GM20431 (cell line): Measurements from ENCODE around the gene LLGL1.

Experiments used
- in situ Hi-C: fragments of 300-500 bp; cut with MseI, MboI; formaldehyde crosslinking; loops from one replicate; pipeline ENCODE4 v1.15.0; 2020; ENCODE audit warnings: low sequenced_read_pairs; ENCODE audit not compliant: unreplicated experiment

Gene LLGL1

GRCh38 chr17:18250259-18250658, 24.8 kb downstream of the LLGL1 start:
- in situ Hi-C loops: no loop called here

- in situ Hi-C loops: no loop called here
These were observed 25.3 kb downstream of the LLGL1 start for GRCh38 chr17:18250708-18251107.

- in situ Hi-C loops: no loop called here
These were observed 25.8 kb downstream of the LLGL1 start for GRCh38 chr17:18251204-18251603.

DNA sequence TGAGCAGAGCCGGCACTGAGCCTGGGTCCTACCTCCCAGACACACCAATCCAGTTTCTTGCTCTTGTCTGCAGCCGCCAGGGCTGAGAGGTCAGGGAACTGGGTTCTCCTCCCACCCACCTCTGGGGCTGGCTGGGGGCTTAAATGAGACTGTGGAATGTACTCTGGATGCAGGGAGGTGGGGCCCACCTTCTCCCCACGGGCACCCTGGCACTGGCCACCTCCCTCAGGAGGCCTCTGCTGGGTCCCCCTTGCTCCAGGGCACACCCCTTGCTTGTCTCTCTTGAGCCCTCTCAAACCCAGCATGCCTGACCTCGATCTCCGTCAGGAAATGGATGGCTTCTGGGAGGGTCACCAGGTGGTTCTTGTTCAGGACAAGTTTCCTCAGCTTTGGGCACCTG, 26.7 kb downstream of the LLGL1 start:
- in situ Hi-C loops: no loop called here

DNA sequence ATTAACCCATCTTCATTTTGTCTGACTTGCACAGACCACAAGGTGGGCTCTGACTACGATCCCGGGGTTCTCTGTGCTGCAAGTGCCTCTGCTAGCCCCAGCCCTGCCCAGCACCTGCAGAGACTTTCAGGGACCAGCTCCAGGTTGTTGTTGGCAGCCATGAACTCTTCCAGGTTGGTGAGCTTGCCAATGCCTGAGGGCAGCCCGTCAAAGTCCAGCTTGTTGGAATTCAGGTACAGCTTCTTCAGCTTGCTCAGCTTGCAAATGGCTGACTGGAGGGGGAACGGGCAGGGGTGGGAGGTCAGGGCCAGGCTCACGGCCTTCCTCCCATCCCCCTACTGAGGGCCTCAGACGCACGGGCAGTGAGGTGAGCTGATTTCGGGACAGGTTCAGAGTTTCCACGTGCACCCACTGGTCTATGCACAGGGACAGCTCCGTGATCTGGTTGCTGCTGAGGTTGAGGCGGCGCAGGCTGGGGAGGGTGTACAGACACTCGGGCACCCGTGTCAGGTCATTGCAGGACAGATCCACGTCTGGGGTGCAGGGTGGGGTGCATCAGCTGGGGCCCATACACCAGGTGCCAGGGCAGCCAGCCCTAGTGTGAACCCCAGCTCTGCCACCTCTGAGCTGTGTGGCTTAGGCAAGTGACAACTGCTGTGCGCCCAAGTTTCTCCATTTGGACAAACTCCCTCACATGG, 27.9 kb downstream of the LLGL1 start:
- in situ Hi-C loops: no loop called here

- in situ Hi-C loops: no loop called here
These were observed 28.7 kb downstream of the LLGL1 start for GRCh38 chr17:18253947-18254821.

GRCh38 chr17:18254888-18255649, 29.6 kb downstream of the LLGL1 start:
- in situ Hi-C loops: no loop called here

DNA sequence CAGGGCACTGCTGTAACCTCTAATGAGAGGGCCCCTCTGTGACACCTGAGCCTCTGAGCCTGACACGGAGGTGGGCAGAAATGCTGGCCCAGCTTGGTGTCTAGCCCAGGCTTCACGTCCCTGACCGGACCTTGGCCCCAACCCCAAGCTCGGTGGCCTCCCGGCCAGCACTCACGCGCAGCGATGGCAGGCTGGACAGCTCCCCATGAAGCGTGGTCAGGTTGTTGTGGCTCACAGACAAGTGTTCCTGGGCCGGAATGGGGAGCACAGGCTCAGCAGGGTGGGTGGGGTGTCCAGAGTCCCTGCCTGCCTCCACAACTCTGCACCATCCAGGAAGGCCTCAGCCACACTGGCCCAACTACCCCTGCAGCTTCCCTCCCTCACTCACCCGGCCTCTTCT, 30.9 kb downstream of the LLGL1 start:
- in situ Hi-C loops: no loop called here

- in situ Hi-C loops: no loop called here
These were observed 31.3 kb downstream of the LLGL1 start for GRCh38 chr17:18256776-18257175.

DNA sequence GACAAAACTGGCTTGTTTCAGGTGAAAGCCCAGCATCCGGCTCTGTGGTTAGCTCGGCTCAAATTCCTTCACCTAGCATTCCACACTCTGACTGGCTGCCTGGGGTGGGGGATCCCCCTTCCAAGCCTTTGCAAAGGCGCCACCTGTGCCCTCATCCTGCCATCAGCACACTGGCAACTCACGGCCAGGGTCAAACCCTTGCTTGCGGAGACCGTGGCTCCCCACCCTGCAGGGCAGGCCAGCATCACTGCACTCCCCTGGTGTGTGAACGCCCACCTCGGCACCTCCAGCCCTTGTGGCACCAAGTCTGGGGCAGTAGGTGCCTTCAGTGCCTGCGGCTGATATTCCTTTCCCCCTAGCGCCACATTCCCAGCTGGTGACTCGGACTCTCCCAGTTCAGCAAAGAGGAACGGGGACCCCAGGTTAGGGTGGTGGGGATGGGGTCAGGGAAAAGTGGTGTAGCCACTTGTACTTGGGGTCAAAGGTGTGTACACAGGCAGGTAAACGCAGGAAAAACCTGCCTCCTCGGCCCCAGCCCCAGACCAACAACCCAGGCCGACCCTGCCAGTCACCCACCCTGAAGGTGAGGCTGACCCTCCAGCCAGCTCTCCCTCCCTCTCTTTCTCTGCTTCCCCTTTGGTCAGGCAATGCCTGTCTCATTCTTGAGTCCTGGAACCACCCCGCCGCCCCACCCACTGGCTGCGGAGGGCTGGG, 32.0 kb downstream of the LLGL1 start:
- in situ Hi-C loops: no loop called here

DNA sequence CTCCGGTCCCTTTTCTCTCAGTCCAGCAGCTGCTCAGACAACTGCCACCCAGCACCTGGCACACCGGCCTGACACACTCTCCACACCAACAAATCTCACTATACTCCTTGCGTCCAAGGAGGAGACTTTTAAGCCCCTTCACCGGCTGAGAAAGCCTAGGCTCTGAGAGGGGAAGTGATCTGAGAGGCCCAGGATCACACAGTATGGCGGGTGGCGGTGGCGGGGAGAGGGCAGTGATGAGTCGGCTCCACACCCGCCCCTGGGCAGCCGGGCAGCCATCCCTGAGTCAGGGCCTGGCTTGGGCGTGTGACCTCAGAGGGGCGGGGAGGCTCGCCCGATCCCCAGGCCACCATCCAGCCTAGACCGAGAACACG, 32.5 kb downstream of the LLGL1 start:
- in situ Hi-C loops: no loop called here

DNA sequence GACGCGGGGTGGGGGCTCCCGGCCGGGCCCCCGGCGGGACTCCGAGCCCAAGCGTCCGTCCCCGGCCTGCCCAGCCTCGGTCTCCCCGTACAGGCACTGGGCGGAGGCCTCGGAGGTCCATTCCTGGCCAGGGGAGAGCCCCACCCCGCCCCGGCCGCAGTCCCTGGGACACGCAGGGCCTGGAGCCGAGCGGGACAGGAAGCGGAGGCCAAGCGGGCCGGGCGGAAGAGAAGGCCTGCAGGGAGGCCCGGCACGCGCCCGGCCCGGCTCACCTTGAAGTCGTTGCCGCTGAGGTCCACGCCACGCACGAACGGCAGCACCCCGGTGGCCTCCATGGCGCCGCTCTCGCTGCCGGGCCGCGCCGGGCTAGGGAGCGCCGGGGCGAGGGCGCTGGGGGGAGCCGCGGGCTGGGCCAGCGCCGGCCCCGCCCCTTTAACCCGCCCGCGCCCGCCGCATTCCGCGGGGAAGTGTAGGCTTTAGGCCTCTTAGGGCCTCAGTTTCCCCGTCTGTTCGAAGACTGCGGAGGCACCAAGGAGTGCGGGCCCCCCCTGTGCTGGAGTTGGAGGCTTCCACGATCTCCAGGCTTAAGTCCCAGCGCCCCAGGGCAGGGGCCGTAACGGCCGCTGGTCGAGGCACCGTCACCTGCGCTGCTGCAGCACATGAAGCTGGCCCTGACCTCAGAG, 33.1 kb downstream of the LLGL1 start, which contains the start of gene FLII:
FLII (minus strand) TSS at position 383 of the 683 bp plus-strand sequence; CDS start at position 335, 48 bp downstream.
- in situ Hi-C loops: no loop called here

DNA sequence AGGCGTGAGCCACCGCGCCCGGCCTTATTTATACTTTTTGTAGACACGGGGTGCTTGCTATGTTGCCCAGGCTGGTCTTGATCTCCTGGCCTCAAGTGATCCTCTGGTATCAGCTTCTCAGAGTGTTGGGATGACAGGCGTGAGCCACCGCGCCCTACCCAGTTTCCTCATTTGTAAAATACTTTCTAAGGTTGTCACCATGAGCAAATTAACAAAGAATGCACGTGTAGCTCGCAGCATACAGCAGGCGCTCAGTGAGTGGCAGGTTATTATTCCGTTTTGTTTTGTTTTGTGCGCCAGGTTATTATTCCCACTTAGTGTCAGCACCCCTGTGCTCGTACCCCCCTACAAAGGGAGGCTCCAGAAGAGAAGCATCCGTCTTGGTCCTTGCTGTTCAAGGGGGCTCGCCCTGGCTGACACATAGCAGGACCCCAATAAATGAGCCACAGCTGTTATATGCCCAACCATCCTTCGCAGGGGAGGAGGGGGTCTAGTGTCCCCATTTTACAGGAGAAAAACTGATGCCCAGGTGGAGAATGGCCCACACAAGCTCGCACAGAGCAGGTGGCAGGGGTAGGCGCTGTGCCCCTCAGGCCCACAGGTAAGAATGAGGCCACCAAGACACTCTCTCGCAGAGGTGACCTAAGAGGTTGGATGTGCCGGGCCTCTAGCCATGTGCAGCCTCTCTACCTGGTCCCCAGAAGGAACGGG, 34.3 kb downstream of the LLGL1 start:
- in situ Hi-C loops: no loop called here

DNA sequence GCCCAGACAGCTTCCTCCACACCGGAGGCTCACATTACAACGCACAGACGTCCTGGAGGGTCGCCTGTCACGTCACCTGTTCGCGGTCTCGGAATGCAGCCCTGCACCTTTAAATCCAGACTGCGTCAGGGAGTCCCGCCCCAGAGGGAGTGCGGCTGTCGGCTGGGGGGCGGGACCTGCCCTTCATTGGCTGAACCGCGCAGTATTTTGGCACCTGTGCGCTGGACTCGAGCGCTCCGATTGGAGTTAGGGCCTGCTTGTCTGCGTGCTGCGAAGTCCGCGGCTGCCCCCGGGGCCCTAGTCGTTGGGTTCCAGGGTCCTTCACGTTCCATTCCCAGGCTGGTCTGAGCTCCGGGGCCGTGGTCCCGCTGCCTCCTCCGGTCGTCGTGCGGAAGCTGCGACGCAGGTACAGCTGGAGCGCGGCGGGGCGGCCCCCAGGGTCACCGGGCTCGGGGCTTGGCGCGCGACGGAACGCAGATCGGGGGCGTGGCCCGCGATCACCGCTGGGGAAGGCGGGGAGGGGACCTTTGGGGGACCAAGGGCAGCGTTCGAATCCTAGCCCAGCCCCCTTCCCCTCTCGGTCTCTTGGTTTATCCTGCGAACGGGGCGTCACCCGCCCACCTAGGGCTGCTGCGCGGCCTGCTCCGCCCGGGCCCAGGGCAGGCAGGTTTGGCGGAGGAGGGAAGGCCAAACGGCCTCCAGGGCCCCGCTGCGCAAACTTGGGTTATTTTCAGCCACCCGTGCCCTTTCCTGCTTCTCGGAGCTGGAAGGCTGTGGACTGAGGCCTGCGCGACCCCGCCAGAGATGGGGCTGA, 35.1 kb downstream of the LLGL1 start, which contains the start of gene MIEF2:
MIEF2 (plus strand) TSS at position 331 of the 814 bp plus-strand sequence. CDS start 2,059 bp downstream, outside the sequence.
- in situ Hi-C loops: no loop called here

DNA sequence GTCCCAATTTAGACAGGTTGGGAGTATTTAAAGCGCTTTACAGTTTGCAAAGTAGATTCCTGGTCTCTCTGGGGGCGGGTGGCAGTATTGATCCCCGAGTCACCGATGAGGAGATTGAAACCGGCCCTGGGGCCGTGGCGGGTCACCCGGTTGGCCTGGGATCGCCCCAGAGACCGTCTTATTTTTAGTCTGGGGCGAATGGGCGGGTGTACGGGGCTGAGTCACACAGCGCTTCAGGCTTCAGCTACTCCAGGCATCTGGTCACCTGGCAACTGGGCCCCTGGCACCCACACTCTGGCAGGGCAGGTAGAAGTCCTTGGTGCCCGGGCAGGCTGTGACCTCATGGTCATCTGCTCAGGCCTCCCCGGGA, 35.7 kb downstream of the LLGL1 start:
- in situ Hi-C loops: no loop called here

DNA sequence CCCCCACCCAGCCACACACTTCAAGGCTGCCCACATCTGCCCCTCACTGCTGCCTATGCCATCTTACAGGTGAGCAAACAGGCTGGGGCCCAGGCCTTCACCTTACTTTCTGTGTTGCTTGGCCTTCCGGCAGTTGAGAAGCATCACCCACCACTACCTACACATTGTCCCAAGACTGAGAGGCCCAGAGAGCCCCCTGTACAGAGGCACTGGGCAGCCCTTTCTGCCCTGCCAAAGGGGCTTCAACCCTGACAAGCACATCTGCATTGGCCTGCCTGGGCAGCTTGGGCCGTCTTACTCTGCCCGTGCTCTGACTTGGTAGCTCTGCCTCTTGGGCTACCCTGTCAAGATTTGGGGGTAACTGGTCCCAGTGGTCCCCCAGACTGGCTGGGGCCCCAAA, 36.2 kb downstream of the LLGL1 start:
- in situ Hi-C loops: no loop called here

GRCh38 chr17:18262111-18262510, 36.7 kb downstream of the LLGL1 start:
- in situ Hi-C loops: no loop called here

DNA sequence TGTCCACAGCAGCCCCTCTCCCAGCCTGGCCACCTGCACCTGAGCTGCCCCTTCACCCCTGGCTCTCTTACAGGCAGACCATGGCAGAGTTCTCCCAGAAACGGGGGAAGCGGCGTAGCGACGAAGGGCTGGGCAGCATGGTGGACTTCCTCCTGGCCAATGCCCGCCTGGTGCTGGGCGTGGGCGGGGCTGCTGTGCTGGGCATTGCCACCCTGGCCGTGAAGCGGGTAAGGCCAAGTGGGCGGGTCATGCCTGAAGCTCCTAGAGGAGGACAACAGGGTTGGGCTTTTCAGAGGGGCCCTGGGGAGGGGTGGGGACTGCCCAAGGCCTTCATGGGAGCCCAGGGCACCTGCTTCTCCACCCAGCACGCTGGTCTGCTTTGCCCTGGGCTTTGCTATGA, 37.2 kb downstream of the LLGL1 start:
- in situ Hi-C loops: no loop called here
